Inflammatory macrophage treated with lipopolysaccharide for 1 hour (primary cell): ENCODE results near the gene KLF13.
A peak's percentile ranks its signal among the peaks of the same experiment; 100 is the strongest.

Experiments
- DNase-seq, 2 donors: peaks; one replicate each; pipeline ENCODE4 v3.0.0-alpha.2; 2020 to 2022

The KLF13 gene

DNA sequence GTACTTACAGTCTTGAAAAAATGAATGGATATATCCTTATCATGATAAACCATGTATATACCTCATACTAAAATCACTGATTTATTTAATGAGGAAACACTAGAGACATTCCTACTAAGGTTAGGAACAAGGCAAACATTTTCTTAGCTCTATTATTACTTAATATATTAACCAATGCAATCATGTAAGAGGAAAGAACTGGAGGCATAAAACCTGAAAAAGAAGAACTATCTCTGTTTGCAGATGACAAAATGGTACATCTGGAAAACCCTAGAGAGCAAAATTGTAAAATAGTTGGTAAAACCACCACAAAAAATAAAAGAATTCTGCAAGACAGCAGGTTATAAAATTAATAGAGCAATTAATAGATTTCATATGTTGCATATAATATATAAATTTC lies 81.2 kb downstream of the KLF13 start:
- DNase-seq: peak; percentile 69 to 73

DNA sequence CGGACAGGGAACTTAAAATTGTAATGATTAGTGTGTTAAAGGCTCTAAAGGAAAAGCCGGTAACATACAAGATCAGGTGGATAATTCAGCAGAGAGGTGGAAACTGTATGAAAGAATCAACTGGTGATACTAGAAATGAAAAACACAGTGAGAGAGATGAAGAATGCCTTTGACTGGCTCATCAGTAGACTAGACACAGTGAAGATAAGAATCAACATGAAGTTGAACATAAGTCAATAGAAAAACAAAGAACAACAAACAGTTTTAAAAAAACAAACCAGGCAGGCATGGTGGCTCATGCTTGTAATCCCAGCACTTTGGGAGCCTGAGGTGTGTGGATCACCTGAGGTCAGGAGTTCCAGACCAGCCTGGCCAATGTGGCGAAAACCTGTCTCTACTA lies 82.1 kb downstream of the KLF13 start:
- DNase-seq: no peak

DNA sequence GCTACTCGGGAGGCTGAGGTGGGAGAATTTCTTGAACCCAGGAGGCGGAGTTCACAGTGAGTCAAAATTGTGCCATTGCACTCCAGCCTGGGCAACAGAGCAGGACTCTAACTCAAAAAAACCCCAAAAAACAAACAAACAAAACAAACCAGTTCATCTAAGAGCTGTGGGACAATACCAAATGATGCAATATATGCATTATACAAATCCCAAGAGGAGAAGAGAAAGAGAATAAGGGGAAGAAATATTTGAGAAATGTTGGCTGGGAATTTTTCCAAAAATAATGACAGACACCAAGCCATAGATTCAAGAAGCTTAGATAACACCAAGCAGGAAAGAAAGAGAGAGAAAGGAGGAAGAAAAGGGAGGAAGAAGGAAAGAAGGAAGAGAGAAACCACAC lies 82.5 kb downstream of the KLF13 start:
- DNase-seq: peak; percentile 80 to 86

DNA sequence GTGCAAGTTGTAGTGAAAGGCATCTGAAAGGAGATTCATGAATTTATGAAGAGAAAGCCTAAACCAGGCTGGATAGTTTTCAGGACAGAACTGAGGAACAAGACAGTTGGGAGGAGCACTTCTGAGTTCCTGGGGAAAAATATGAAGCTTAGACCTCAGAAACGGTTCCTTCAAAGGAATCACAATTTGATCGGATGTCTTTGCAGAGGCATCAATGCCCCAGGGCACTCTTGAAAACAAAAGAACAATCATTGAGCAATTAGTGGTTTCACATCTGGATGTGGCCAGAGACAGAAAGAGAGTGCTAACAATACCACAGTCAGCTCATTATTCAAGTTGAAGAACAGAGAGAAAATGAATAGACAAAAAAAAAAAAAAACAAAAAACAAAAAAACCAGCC lies 86.2 kb downstream of the KLF13 start:
- DNase-seq: no peak

DNA sequence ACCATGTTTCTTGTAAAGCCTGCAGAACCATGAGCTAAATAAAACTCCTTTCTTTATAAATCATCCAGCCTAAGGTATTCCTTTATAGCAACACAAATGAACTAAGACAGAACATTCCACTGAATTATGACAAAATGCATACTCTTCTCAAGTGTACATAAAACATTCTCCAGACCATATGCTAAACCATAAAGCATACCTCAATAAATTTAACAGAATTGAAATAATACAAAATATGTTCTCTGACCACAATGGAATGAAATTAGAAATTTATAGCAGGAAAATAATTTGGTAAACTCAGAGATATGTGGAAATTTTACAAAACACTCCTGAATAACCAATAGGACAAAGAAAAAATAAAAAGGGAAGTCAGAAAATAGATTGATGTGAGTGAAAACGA lies 88.6 kb downstream of the KLF13 start:
- no peak for DNase-seq

DNA sequence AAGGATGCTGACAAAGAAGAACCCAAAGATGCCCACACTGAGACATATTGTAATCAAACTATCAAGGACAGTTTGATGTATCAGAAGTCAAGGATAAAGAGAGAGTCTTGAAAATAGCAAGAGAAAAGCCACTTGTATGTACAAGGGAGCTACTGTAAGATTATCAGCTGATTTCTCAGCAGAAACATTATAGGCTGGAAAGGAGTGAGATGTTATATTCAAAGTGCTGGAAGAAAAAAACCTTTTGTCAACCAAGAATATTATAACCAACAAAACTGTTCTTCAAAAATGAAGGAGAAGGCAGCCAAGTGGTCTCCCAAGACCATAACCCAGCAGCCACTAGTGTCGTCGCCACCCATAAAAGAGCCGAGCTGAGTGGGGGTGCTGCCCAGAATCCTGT lies 93.2 kb downstream of the KLF13 start:
- no peak for DNase-seq

DNA sequence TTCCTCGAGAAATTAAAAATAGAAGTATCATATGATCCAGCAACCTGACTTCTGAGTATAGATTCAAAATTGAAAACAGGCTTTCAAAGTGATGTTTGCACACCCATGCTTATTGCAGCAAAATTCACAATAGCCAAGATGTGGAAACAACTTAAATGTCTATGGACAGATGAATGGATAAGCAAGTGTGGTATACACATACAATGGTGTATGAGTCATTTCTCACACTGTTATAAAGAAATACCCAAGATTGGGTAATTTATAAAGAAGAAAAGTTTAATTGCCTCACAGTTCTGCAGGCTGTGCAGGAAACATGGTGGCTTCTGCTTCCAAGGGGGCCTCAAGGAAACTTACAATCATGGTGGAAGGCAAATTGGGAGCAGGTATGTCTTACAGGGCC lies 100.8 kb downstream of the KLF13 start:
- peak; percentile 70 to 81 for DNase-seq
